ACHN (cell line): ENCODE data around the gene ANO2.
A peak's percentile ranks its signal among the peaks of the same experiment; 100 is the strongest.
"Not testable (repeated sequence)": the region's sequence is repeated elsewhere in the genome, so short reads cannot be mapped to it uniquely, and the experiment has no call there.

ENCODE experiments used
- DNase-seq: peaks from one replicate; pipeline ENCODE4 v3.0.0-alpha.2; 2015
- in situ Hi-C: cut with HindIII; loops from 2 replicates; pipeline ENCODE4 v1.10.0; 2017; ENCODE audit warnings: low sequenced_read_pairs, low pct_ligation_motif_present, low pct_unique_long_range_greater_than_20kb

Gene ANO2

DNA sequence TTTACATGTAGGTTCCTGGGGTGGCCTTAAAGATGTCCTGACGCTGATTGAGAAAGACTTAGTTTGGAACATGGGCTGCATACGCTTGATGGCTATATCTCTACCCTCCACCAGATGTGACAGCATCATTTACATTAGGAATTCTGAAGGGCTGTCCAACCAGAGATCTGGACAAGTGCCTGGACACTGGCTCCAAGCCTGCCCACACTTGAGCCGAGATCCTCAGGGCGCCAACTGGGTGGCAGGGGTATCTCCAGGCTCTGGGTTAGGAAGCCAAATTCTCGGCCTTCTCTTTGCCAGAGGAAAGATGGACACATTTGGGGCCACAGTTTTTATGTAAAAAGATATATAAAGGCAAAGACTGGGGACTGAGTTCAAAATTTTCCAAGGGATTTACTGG, 266.9 kb downstream of the ANO2 start:
- DNase-seq = no peak
- in situ Hi-C loops = no loop called here

DNA sequence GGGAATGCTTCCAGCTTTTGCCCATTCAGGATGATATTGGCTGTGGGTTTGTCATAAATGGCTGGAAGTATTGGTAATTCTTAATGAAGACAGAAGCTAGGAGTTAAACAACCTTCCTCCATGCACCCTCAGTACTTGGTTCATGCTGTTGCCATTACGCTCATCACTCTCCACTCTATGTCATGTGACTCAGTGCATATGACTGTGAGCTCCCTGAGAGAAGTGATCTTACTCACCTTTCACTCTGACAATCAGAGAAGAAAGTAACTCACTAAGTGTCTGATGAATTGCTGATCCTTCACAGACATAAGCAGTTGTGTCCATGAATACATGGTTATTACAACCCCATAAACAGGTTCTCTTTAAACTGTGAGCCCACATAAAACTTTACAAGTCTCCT, 275.4 kb downstream of the ANO2 start:
- DNase-seq, in situ Hi-C loops: not testable (repeated sequence)

DNA sequence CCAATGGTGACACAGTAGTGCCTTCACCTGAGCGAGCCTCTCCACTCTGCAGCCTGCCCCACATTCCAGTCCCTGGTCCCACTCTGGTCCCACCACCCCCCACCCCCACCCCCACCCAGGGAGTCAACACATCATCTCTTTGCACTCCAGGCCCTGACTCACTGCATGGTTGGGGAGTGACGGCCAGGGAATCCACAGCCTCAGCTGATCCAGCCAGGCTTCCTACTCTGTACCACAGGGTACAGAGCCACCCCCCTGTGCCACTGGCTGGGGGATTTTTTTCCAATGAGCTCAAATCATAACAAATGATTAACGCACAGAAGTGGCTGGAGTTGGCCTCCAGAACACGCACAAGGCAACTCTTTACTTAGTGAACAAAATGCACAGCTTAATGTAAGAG, 279.4 kb downstream of the ANO2 start:
- peak; percentile 100 for DNase-seq
- in situ Hi-C loops = no loop called here

DNA sequence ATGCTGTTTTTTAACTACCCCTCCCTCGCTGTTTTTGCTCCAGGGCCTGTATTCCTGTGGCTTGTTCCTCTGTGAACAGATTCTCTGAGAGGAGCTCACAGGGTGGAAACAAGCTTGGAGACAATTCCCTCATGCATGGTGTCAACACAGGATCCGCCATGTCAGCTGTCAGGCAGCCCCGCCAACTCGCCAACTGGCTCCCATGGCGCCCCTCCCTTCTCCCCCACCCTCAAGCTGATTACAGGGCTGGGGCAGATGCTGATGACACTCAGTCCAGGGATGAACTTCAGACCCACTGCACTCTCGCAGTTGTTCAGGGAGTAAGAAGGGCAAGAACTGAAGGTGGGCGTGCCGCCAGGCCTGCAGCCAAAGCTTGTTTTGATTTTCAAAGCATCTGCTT, 283.2 kb downstream of the ANO2 start:
- DNase-seq = no peak
- in situ Hi-C loops = no loop called here

DNA sequence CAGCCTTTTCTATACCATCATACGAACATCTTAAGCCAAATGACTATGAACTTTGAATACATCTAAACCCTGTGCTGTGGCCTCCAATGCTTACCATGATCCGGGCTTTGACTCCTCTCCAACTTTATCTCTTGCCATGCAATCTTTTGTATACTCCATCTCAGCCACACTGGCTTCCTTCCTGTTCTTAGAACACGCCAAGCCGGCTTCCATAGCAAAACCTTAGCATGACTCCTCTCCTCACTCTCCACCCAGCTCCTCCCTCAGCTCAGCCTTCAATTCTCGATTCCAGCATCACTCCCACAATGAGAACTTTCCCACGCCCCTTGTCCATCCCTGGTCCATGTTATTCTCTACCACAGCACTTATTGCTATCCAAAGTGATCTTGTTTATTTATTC, 284.8 kb downstream of the ANO2 start:
- in situ Hi-C loops = no loop called here
- DNase-seq = no peak

DNA sequence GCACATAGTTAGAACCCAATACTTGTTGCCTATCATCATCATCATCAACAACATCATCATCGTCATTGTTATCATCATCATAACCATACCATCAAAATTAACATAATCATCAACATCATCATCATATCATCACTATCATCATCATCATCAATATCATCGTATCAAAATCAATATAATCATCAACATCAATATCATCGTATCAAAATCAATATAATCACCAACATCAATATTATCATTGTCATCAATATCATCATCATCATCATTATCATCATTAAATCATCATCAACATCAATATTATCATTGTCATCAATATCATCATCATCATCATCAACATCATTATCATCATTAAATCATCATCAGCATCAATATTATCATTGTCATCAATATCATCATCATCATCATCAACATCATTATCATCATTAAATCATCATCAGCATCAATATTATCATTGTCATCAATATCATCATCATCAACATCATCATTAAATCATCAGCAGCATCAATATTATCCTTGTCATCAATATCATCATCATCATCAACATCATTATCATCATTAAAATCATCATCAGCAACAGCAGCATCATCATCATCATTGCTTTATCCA, 286.6 kb downstream of the ANO2 start:
- DNase-seq, in situ Hi-C loops: not testable (repeated sequence)

DNA sequence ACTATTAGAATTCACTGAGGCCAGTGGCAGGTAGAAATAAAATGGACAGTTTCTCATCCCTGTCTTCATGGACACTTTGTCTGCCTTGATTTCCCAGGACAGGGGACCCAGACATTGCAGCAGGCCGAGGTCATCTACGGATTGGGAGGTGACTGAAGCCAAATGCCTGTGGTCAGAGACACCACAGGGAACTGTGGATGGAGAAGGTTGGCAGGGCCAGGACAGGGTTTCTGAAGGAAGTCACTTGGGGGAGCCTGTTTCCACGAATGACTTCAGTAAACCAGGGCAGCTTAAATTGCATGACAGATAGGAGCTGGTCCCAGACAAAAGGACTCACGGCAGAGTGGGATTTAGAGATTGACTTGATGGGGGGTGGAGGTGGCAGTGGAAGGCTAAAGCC, 288.2 kb downstream of the ANO2 start:
- in situ Hi-C loops = no loop called here
- DNase-seq = no peak

DNA sequence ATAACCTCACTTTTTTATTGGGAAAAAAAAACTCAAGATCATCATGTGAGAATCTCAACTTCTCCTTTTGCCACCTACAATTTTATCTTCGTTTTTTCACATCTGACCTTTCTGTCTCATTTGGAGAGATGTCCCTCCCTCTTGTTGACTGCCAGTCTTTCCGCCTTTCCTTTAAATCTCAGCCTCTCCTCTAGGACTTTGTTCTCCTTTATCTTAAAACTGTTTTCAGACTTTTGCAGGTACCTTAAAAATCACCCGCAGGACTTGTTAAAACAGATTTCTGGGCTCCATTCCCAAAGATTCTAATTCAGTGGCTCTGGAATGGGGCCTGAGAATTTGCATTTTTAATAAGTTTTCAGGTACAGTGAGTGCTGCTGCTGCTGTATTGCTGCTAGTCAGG, 289.9 kb downstream of the ANO2 start:
- in situ Hi-C loops = no loop called here
- no peak for DNase-seq

DNA sequence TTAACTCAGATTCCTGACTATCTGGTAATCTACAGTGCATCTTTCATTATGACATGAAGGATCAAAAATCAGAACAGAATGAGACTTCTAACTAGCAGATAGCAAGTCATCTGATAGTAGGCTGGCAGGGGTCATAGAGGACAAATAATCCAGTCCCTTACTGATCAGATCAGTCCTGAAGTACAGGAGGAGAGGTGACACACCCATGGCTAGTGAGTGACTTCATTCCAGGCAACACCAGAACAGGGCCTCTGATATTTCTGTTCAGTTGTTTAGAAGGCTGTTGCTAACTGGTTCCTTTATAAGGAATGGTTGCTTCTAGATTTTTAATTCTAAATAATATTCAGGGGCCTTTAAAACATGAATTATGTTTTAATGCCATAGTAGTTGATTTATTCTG, 291.0 kb downstream of the ANO2 start:
- in situ Hi-C loops = no loop called here
- DNase-seq = no peak

DNA sequence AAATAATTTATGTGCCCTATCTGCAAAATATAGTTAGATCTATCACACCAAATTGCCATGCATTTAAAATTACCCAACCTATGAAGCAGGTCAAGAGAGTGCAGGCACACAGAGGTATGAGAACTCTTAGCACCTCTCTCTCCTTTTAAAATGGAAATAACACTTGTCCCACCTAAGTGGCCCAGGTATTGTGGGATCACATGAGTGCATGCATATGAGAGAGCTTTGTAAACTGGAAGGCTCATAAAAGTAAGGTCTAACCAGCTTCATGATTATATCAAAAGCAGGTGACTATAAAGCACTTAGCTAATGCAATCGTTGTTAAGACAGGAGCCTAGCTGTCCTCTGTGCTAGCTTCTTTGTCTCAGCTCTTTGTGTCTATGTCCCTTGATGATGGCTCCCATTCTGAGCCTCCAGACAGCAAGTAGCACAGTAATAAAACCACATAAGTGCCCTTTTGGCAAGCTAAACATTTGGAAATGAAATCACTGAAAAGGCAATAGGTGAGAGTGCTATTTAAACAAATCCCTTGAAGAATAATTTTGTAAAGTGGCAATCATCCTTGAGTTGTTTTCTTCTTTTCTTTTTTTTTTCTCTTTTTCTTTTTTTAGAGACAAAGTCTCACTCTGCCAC, 294.1 kb downstream of the ANO2 start:
- in situ Hi-C loops = no loop called here
- DNase-seq = no peak

DNA sequence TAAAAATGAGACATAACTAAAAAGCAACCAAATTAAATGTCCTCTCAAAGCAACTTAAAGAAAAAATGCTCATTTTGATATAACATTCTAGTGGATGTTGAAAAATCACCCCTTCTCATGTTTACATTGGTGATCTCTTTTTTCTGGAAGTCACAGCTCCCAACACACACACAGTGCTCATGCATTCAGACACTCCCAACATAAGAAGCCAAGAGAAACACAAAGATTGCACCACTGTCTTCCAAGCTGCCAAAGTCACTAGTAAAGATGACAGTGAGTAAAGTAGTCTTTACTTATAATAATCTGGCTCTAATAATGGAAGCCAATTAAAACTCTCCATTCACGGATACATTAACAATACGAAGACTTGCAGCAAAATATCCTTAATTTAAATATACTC, 294.8 kb downstream of the ANO2 start:
- in situ Hi-C loops = no loop called here
- DNase-seq = no peak

DNA sequence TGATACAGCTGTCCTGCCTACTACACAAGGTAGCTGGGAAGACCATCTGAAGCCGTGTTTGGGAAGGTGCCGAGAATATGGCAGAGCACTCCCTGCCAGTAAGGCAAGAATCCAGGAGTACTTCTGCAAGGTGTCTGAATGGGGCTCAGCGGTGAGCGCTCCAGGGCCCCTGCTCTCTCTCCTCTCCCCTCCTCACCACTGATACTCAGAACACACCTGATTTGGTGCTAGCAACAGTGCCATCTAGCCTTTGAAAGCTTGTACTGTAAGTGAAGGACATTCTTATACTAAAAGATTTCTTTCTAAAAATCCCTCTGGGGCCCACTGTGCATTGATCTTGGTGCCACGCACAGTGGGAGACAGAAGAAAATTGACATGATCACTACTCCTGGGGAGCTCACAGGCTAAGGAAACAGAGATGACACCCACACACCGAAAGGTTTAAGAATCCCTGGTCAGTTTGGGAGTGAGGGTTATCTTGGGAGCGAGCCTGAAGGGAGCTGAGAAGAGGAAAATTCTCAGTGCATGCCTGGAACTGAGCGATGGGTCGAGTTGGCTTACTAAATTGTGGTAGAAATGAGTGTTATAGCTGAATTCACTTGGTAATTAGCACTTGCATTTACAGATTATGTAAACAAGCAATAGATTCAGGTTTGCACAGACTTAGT, 296.2 kb downstream of the ANO2 start:
- in situ Hi-C loops = no loop called here
- peak; percentile 70 for DNase-seq

DNA sequence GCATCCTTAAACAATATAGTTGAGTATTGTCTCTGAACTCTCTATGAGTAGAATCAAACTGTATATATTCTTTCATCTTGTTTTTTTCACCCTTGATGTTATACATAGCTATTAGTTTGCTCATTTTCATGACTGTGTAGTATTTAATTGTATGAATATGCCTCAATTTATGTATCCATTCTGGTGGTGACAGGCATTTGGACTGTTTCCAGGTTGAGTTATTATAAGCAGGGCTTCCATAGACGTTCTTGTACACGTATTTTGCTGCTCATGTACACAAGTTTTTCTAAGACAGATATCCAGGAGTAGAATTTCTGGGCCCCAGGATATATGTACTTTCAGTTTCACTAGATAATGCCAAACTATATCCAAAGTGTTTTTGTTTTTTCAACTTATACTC, 301.8 kb downstream of the ANO2 start:
- in situ Hi-C loops = no loop called here
- DNase-seq = no peak

DNA sequence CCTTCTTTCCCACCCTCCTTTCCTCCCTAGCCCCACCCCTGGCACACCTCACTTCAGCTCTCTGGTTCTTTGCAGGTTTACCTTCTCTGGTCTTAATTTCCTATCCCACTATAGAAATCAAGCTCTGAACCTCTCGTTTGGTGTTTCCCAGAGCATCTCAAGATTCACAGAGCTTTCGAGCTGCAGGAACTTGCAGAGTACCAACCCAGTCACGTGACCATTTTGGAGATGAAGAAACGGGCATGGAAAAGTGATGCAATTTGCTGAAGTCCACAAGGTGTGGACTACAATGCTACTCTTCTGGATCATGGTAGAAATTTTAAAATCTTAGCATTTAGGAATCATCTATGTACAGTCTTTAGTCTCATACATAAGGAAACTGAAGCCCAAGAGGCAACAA, 307.4 kb downstream of the ANO2 start:
- in situ Hi-C loops = no loop called here
- no peak for DNase-seq

DNA sequence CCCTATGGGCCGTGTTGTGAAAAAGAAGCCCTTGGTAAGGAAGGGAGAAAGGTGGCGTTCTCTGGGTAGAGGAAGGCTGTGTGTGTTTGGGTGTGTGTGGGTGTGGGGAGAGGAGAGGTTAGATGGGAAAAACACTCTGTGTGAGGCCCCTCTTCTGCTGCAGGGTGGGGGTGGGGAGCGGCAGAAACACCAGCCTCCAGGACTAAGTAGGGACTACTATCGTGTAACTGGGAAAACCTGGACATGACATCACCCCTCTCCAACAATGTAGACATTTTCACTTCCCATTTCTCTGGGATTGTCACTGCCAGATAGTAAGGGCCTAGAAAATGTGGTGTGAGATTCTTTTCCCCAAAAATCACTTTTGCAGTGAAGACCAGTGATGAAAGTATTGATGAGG, 308.2 kb downstream of the ANO2 start:
- in situ Hi-C loops = no loop called here
- no peak for DNase-seq

DNA sequence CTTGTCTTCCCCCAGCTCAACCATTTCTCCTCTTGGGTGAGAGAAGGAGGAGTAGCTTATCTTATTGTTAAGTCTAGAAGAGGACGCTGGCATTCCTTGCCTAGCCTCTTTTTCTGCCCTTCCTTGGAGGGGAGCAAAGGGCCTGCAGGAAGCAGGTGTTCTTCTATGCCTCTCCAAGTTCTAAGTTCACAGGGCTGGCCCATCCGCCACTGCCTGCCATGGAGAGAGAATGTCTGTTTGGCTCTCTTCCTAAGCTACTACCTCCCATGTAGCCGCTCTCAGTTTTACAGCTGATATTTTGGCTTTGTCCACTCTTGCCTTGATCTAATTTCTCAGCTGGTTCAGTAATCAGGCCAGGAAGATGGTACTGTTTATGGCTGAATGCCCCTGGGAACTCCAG, 312.0 kb downstream of the ANO2 start:
- in situ Hi-C loops = no loop called here
- DNase-seq = no peak

DNA sequence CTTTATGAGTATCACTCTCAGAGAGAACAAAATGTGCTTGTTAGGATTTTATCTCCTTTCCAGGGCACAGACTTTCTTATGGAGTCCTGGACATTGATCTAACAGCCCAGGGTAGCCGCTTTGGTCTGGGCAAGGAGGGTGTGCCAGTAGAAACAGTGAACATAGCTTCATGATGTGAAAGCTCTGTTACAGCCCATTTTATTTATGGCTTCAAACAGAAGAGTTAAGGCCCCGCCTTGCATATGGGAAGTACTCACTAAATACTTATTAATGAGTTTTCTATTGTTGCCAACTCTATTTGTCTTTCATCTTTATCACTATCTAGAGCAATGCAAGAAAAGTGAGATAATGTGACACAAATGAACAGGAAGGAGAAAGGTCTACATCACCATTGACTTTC, 312.6 kb downstream of the ANO2 start:
- in situ Hi-C loops = no loop called here
- no peak for DNase-seq

DNA sequence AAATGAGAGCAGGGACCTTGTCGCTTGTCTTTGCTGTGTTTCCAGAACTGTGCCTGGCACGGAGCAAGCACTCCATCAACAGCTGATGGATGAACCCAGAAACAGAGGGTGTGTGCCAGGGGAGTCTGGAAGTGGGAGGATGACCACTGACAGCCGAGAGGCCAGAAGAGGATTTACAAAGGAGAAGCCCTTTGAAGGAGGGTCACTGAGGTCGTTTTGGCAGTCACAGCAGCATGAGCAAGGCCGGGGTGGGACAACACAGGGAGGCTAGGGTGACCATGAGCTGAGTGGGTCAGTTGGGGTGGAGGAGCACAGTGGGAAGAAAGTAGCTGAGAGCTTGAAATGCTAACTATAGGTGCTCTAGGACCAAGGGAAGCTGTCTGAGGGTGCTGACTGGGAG, 313.6 kb downstream of the ANO2 start:
- in situ Hi-C loops = no loop called here
- DNase-seq = no peak

DNA sequence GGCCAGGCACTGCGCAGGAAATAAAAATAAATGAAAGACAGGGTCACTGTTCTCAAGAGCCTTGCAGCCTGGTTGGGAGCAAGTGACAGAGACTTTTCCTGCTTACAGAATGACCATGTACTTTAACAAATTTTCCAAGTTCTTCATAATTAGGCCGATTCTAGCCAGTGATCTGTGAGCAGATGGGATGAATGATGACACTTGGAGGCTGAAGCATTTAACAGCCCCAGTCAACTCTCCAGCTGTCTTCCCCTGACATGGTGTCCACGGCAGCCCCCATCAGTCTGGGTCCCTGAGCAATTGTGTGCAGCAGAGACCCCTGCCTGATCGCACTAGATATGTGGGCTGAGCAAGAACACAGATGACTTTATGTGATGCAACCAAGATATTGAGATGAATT, 314.3 kb downstream of the ANO2 start:
- DNase-seq = no peak
- in situ Hi-C loops = no loop called here

DNA sequence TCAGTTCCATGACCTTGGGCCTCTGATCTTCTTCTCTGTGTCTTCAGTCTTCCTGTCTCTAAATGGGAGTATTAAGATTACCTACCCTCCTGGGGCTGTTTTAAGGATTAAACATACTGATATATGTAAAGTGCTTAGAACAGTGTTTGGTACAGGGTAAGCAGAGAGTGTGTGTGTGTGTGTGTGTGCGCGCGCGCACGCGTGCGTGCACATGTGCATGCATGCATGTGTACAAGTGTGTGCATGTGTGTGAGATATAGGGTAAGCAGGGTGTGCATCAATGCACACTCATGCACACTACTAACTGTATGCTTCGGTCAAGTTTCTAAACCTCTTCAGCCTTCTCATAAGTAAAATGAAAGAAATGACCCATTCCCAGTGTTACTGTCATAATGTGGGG, 316.6 kb downstream of the ANO2 start:
- in situ Hi-C loops = no loop called here
- no peak for DNase-seq
